ENCODE results near the gene FILIP1. TPM values are rescaled to one million over a fixed set of nuclear protein-coding genes. Genes with fewer than 3 reads are reported as not detected.

The FILIP1 gene
- polyA plus RNA-seq, 1 of the 3 experiments (the other 2 are of a cell fraction), result 0.03 TPM

DNA sequence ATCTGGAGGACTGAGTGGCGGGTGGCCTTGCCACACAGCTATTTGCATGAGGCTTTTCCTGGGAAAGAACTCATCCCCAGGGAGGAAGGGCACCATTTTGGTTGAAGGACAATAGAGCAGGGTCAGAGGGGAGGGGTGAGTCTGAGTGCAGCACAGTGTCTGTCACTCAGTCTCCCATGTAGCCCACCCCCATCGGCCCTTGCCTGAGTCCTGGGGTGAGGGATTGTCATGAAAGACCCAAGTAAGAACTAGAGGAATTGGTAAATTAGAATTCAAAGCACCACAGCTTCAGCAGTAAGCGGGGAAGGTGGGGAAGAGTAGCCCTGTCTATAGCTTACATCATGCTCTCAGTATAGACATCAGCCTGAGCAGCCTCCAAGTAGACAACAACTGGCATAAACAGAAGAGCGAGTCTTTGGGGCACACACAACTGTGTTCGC lies 118.6 kb downstream of the FILIP1 start:
- ChIA-PET CTCF (interaction anchor here (0.7 kb wide), 1 partner anchor 10 kb away, joined by 3 read pairs; no protein-coding TSS in a partner anchor), POLR2A (no interaction called here)
- Histone ChIP-seq H2AFZ (ENCODE audit: low read depth) (no peak overlapping the region), H3K9ac (no peak overlapping the region), H3K36me3 (replicated peaks in 1 of 2; ENCODE audit: control insufficient read depth in 1 of 2, insufficient read depth in 2 of 2, low read length in 1 of 2) (no peaks in the 10 kb centered on the region), H3K9me3 (no peaks in the 10 kb centered on the region), H3K27me3 (ENCODE audit: insufficient read depth) (no peaks in the 10 kb centered on the region), H3F3A (replicated peaks; ENCODE audit: insufficient read depth) (no peaks in the 10 kb centered on the region), H3K79me2 (ENCODE audit: insufficient read depth) (no peaks in the 10 kb centered on the region), H3K9me2 (no peaks in the 10 kb centered on the region), H3K4me2 (no peak overlapping the region), H3K27ac (ENCODE audit: low read depth in 2 of 2, low read length in 1 of 2) (no peak overlapping the region), H4K20me1 (ENCODE audit: insufficient read depth) (no peaks in the 10 kb centered on the region), H3K4me1 (ENCODE audit: control insufficient read depth in 1 of 2, insufficient read depth in 2 of 2, low read depth in 1 of 2, low read length in 1 of 2) (no peaks in the 10 kb centered on the region; a peak in 1 of 4 replicates), H3K4me3 (ENCODE audit: low read depth in 2 of 2, low read length in 1 of 2) (no peak overlapping the region)
- no peak for DNase-seq
- WGBS (ENCODE audit: low lambda C conversion rate), result 95% methylated on average over 5 of the region's 5 CpGs
- TF ChIP-seq YY1 (IDR thresholded peaks at IDR 0.05; ENCODE audit: low read depth) (no peak), EZH2phosphoT487 (IDR thresholded peaks at IDR 0.05; ENCODE audit: borderline replicate concordance, low read depth) (no peak), TCF12 (IDR thresholded peaks at IDR 0.05) (no peak), NRF1 (IDR thresholded peaks at IDR 0.05; ENCODE audit: low read depth, low read length) (no peak), POLR2AphosphoS5 (IDR thresholded peaks at IDR 0.05; ENCODE audit: low read depth, low read length) (no peak)
- TF ChIP-seq, protein P1, sequence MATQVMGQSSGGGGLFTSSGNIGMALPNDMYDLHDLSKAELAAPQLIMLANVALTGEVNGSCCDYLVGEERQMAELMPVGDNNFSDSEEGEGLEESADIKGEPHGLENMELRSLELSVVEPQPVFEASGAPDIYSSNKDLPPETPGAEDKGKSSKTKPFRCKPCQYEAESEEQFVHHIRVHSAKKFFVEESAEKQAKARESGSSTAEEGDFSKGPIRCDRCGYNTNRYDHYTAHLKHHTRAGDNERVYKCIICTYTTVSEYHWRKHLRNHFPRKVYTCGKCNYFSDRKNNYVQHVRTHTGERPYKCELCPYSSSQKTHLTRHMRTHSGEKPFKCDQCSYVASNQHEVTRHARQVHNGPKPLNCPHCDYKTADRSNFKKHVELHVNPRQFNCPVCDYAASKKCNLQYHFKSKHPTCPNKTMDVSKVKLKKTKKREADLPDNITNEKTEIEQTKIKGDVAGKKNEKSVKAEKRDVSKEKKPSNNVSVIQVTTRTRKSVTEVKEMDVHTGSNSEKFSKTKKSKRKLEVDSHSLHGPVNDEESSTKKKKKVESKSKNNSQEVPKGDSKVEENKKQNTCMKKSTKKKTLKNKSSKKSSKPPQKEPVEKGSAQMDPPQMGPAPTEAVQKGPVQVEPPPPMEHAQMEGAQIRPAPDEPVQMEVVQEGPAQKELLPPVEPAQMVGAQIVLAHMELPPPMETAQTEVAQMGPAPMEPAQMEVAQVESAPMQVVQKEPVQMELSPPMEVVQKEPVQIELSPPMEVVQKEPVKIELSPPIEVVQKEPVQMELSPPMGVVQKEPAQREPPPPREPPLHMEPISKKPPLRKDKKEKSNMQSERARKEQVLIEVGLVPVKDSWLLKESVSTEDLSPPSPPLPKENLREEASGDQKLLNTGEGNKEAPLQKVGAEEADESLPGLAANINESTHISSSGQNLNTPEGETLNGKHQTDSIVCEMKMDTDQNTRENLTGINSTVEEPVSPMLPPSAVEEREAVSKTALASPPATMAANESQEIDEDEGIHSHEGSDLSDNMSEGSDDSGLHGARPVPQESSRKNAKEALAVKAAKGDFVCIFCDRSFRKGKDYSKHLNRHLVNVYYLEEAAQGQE (IDR thresholded peaks at IDR 0.05; ENCODE audit: low read depth, low read length), result no peak

DNA sequence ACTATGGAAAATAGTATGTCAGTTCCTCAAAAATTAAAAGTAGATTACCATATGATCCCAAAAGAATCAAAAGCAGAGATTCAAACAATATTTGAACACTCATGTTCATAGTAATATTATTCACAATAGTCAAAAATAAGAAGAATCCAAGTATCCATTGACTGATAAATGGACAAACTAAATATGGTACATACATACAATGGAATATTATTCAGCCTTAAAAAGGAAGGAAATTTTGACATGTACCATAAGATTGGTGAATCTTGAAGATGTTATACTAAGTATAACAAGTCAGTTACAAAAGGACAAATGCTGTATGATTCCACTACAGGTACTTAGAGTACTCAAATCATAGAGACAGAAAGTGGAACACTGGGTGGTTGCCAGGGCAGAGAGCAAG lies 120.7 kb downstream of the FILIP1 start:
- Histone ChIP-seq H3K27ac (ENCODE audit: low read depth in 2 of 2, low read length in 1 of 2) (no peak overlapping the region), H3K79me2 (ENCODE audit: insufficient read depth) (no peaks in the 10 kb centered on the region), H3K4me3 (ENCODE audit: low read depth in 2 of 2, low read length in 1 of 2) (no peak overlapping the region), H3K4me1 (ENCODE audit: control insufficient read depth in 1 of 2, insufficient read depth in 2 of 2, low read depth in 1 of 2, low read length in 1 of 2) (no peaks in the 10 kb centered on the region; a peak in 1 of 4 replicates), H2AFZ (ENCODE audit: low read depth) (no peak overlapping the region), H3K27me3 (ENCODE audit: insufficient read depth) (no peaks in the 10 kb centered on the region), H3K9me2 (no peaks in the 10 kb centered on the region), H3K36me3 (replicated peaks in 1 of 2; ENCODE audit: control insufficient read depth in 1 of 2, insufficient read depth in 2 of 2, low read length in 1 of 2) (no peaks in the 10 kb centered on the region), H3K4me2 (no peak overlapping the region), H3K9ac (no peak overlapping the region), H4K20me1 (ENCODE audit: insufficient read depth) (no peaks in the 10 kb centered on the region), H3K9me3 (no peaks in the 10 kb centered on the region), H3F3A (replicated peaks; ENCODE audit: insufficient read depth) (no peaks in the 10 kb centered on the region)
- DNase-seq, result no peak
- ChIA-PET POLR2A (no interaction called here), CTCF (no interaction called here)
- no peak for TF ChIP-seq TCF12 (IDR thresholded peaks at IDR 0.05)
- TF ChIP-seq FOXM1 (IDR thresholded peaks at IDR 0.05; ENCODE audit: low read depth), result no peak
- TF ChIP-seq, protein P2, sequence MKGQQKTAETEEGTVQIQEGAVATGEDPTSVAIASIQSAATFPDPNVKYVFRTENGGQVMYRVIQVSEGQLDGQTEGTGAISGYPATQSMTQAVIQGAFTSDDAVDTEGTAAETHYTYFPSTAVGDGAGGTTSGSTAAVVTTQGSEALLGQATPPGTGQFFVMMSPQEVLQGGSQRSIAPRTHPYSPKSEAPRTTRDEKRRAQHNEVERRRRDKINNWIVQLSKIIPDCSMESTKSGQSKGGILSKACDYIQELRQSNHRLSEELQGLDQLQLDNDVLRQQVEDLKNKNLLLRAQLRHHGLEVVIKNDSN (IDR thresholded peaks at IDR 0.05; ENCODE audit: borderline replicate concordance, low read depth), result no peak
- no peak for TF ChIP-seq ELF1 (IDR thresholded peaks at IDR 0.05)
- TF ChIP-seq, protein P3, sequence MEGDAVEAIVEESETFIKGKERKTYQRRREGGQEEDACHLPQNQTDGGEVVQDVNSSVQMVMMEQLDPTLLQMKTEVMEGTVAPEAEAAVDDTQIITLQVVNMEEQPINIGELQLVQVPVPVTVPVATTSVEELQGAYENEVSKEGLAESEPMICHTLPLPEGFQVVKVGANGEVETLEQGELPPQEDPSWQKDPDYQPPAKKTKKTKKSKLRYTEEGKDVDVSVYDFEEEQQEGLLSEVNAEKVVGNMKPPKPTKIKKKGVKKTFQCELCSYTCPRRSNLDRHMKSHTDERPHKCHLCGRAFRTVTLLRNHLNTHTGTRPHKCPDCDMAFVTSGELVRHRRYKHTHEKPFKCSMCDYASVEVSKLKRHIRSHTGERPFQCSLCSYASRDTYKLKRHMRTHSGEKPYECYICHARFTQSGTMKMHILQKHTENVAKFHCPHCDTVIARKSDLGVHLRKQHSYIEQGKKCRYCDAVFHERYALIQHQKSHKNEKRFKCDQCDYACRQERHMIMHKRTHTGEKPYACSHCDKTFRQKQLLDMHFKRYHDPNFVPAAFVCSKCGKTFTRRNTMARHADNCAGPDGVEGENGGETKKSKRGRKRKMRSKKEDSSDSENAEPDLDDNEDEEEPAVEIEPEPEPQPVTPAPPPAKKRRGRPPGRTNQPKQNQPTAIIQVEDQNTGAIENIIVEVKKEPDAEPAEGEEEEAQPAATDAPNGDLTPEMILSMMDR (IDR thresholded peaks at IDR 0.05), result no peak
- TF ChIP-seq FOSL2 (IDR thresholded peaks at IDR 0.05; ENCODE audit: borderline replicate concordance, low read depth), result no peak
- TF ChIP-seq TAF1 (IDR thresholded peaks at IDR 0.05; ENCODE audit: borderline replicate concordance, low read depth, low read length), result no peak
- TF ChIP-seq, protein P4, sequence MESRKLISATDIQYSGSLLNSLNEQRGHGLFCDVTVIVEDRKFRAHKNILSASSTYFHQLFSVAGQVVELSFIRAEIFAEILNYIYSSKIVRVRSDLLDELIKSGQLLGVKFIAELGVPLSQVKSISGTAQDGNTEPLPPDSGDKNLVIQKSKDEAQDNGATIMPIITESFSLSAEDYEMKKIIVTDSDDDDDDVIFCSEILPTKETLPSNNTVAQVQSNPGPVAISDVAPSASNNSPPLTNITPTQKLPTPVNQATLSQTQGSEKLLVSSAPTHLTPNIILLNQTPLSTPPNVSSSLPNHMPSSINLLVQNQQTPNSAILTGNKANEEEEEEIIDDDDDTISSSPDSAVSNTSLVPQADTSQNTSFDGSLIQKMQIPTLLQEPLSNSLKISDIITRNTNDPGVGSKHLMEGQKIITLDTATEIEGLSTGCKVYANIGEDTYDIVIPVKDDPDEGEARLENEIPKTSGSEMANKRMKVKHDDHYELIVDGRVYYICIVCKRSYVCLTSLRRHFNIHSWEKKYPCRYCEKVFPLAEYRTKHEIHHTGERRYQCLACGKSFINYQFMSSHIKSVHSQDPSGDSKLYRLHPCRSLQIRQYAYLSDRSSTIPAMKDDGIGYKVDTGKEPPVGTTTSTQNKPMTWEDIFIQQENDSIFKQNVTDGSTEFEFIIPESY (IDR thresholded peaks at IDR 0.05; ENCODE audit: borderline replicate concordance, low read depth), result no peak
- TF ChIP-seq GABPA (IDR thresholded peaks at IDR 0.05; ENCODE audit: low read depth), result no peak
- TF ChIP-seq RAD21 (IDR thresholded peaks at IDR 0.05; ENCODE audit: low read length), result no peak
- no peak for TF ChIP-seq RCOR1 (IDR thresholded peaks at IDR 0.05; ENCODE audit: low read length)
- no peak for TF ChIP-seq NFIC (IDR thresholded peaks at IDR 0.05; ENCODE audit: borderline replicate concordance)
- TF ChIP-seq JUND (IDR thresholded peaks at IDR 0.05), result no peak
- TF ChIP-seq MXI1 (IDR thresholded peaks at IDR 0.05; ENCODE audit: low read depth, low read length), result no peak
- no peak for TF ChIP-seq EP300 (IDR thresholded peaks at IDR 0.05; ENCODE audit: borderline replicate concordance in 1 of 2, low read depth in 1 of 2, low read length in 1 of 2)
- TF ChIP-seq, protein P5, sequence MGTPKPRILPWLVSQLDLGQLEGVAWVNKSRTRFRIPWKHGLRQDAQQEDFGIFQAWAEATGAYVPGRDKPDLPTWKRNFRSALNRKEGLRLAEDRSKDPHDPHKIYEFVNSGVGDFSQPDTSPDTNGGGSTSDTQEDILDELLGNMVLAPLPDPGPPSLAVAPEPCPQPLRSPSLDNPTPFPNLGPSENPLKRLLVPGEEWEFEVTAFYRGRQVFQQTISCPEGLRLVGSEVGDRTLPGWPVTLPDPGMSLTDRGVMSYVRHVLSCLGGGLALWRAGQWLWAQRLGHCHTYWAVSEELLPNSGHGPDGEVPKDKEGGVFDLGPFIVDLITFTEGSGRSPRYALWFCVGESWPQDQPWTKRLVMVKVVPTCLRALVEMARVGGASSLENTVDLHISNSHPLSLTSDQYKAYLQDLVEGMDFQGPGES (IDR thresholded peaks at IDR 0.05; ENCODE audit: low read depth, low read length), result no peak
